Activated CD8-positive, alpha-beta memory T cell treated with anti-CD3 and anti-CD28 coated beads for 48 hours (primary cell): ENCODE data around the gene PRUNE2.
"Not testable (repeated sequence)": the region's sequence is repeated elsewhere in the genome, so short reads cannot be mapped to it uniquely, and the experiment has no call there.

ENCODE experiments used
- DNase-seq, 3 experiments: peaks; one replicate each; pipeline ENCODE4 v3.0.0-alpha.2; 2020; ENCODE audit warnings: low read depth in 2 of 3, low spot score in 2 of 3

Gene PRUNE2

GRCh38 chr9:76605321-76605900 is 300.5 kb downstream of the PRUNE2 start:
- no peak for DNase-seq

DNA sequence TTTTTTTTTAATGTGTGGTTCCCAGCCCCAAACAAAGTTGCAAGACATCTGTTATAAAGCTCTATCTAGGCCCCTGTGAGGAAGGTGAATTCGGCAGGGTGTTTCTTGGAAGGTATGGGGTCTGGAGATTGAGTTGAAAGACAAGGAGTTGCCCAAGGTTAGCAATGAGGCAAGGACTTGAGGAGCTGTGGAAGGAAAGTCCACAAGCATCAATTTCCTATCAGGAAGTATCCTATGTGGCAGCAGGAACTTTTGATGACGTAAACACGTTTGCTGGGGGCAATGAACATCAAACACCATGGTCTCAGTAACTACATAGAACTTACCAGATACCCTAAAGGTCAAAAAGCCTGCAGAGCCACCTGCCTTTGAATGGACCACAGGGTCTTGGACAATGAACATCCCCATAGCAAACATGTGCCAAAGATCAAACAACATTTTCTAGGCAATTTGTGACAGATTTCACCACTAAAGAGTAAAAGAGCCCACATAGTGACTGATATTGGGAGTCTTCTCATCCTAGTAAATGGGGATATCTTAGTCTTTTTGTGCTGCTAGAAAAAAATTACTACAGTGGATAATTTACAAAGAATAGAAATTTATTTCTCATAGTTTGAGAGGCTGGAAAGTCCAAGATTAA is 301.9 kb downstream of the PRUNE2 start:
- no peak for DNase-seq

- no peak for DNase-seq
Observed at GRCh38 chr9:76603448-76603895, 302.4 kb downstream of the PRUNE2 start.

GRCh38 chr9:76602199-76602598 is 303.7 kb downstream of the PRUNE2 start:
- DNase-seq, result no peak

GRCh38 chr9:76600007-76600615 is 305.8 kb downstream of the PRUNE2 start:
- DNase-seq, result no peak

DNA sequence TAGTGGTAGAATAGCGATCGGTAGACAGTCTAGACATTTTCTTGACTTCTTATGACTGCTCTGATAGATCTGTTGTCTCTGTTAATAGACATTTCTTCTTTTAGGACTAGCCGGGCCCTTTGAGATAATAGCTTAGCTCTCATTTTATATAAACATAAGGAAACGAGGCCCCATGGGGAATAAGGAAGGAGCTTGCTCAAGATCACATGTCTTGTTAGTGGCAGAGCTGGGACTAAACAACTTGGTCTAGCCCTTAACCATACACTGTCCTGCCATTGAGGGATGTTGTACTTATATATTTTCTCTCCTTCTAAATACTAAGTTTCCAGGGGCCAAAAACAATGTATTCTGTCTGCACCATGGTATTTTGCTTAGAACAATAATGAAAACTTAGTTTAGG is 306.9 kb downstream of the PRUNE2 start:
- no peak for DNase-seq

- DNase-seq, result no peak
Observed at GRCh38 chr9:76595645-76596044, 310.3 kb downstream of the PRUNE2 start.

DNA sequence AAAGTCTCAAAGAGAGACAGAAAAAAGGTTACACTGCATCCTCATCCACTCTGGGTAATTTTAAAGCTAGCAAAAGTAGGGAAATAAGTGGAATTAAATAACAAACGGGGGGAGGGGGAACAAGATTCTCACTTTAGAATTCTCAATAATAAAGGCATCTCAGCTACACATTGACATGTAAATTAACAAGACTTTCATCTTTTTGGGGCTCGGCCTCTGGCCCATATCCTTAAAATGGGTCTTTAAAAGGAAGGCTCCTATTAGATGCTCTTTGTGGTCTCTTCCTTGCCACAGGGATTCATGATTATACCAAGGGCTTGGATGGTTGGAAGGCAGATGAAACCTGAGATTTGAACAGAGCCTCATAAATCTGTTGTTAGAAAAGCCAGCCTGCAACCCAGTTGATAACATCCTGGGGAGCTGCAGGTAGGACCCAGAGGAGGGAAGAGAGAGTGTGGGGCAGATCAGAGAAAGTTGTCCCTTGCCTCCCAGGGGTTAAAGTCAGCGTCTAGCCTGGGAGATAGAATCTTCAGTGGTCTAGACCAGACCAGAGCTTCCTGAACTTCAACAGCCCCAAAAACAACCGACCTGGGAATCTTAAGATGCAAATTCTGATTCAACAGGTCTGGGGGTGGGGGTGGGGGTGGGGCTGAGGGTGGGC is 311.0 kb downstream of the PRUNE2 start:
- no peak for DNase-seq

DNA sequence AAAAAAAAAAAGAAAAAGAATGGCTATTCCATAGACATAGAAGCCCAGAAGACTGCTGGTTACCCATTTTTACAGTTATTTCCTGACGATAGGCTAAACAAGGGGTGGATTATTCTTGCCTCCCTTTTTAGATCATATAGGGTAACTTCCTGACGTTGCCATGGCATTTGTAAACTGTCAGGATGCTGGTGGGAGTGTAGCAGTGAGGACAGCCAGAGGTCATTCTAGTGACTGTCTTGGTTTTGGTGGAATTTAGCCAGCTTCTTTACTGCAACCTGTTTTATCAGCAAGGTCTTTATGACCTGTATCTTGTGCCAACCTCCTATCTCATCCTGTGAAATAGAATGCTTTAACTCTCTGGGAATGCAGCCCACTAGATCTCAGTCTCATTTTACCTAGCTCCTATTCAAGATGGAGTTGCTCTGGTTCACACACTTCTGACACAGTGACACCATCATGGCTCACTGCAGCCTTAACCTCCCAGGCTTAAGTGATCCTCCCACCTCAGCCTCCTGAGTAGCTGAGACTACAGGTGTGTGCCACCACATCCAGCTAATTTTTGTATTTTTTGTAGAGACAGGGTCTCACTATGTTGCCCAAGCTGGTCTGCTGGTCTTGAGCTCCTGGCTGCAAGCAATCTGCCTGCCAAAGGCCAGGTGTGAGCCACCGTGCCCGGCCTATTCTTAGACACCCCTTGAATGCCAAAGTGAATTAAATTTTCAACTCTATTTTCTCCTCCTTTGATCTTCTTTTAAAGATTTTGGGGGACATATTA is 311.8 kb downstream of the PRUNE2 start:
- DNase-seq, result not testable (repeated sequence)

DNA sequence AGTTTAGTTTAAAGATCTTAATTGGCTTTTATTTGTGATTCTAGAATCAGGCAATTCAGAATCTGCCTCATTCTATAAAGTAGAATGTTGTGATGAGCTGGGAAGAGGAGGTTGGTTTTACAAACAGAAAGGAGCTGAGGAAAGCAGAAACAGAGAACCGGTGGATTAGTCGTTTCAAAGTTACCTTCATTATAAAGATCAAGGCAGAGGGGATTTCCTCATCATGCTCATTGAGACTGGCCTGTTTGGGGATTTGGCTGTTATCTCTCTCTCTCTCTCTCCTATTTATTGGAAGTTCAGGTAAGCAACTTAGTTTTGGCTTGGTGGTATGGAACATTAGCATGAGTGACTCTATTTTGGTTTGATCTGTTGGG is 313.0 kb downstream of the PRUNE2 start:
- DNase-seq, result no peak

DNA sequence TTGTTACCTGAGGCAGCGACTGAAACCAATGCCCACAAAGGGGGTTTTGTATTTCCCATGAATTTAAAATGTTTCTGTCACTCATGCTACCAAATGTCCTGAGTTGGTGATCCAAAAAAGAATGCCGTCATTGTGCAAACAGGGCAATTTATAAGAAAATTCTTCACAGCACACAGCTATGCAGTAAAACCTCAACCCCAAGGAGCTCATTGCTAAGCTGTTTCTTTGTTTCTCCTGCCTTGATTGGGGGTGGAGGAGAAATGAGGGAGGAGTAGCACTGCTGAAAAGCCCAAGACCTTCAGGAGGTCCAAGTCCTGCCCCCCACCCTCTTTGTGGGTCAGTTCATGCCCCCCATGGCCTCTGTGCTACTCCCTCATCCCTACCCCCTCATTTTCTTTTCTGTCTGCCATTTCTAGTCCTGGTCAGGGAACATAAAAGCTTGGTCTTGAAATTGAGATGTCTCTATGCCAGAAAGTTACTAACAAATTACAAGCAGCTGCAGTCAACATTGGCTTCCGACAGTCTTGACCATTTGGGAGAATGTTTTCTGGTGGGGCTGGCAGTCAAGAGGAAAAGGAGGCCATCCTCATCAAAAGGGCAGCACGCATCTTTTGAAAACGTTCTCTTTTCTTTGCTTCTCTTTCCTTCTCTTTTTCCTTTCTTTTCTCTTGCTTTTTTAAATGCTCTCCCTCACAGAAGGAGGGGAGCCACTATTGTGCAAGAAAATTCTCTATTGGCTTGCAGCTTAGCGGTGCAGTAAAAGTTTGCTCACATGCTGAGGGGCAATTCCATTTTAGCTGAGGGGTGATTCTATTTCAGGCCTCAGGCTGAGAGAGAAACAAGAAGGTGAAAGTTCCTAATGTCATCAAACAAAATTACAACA is 313.6 kb downstream of the PRUNE2 start:
- DNase-seq, result no peak

DNA sequence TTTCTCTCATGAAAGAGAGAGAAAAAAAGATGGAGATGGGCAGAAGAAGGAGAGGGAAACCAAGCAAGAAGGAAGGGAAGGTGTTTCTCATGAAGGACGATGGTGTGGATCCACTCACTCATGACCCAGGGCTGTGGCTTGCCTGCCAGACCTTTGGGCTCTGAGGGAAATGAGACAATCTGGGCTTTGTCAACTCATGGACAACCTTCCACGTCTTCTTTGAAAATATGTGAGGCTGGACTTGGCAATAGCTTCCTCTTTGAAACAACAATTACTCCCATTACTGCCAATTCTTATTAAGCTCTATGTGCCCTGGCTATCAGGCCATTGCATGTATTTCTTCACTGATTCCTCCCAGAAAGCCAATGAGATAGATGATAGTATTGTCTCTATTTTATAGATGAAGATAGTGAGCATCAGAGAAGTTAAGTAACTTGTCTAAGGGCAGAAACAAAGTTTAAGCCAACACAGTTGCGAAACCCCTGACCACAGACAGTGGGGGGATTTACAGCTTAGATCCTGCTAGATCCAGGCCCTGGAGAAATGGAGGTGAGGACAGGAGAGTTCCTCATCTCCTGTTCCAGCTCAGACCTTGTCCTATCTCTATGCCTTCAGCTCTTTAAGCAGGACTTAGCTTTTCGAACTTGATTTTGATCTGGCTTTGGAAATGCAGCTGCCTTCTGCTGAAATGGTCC is 314.5 kb downstream of the PRUNE2 start:
- DNase-seq, result no peak

DNA sequence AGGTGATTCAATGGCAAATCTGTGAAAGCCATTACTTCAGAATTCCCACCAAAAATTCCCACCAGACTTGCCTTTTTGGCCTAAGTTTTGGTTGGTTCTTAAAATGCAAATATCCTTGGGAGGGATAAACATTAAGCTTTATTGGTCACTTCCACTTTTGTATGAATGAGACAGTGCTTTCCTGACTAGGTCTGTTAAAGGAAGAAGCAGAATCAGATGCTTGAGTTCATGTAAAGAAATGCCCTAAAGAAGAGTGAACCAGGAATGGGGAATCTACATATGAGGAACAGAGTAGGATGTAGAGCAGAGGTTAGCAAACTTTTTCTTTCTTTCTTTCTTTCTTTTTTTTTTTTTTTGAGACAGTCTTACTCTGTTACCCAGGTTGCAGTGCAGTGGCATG is 317.6 kb downstream of the PRUNE2 start:
- DNase-seq, result no peak

GRCh38 chr9:76586390-76587314 is 319.3 kb downstream of the PRUNE2 start:
- no peak for DNase-seq

- DNase-seq, result no peak
Observed at GRCh38 chr9:76585487-76586389, 320.2 kb downstream of the PRUNE2 start.

DNA sequence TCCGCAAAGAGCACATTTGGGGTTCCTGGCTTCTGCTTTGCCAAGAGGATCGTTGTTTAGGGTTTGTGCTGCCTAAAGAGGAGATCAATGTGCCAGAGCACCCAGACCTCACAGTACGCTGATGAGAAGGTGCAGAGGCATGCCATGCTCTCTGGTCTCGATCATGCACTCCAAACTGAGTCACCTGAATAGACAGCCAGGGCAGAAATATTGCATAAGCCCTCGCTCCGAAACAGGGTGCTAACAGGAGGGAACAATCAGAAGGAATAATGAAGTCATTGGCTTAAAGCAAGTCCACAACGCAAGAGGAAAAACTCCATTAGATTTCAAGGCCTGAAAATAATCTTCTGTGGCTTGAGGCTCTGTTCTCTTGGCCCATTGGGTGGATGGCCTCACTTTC is 322.7 kb downstream of the PRUNE2 start:
- no peak for DNase-seq

DNA sequence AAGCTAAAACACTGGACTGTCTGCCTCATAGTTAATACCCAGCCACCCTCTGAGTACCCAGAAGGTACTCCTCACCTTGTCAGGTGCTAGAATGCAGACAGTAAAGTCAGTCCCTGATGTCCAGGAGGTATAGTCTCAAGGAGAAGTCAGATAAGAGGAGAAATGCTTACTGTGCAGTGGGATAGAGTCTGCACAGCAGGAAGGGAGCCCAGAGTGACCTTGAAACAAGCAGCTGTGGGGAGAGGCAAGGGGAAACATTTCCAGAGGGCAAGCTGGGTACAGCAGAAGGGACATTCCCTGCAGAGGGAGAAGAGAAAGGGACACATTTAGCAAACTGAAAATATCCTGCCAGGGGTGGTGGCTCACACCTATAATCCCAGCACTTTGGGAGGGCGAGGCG is 324.2 kb downstream of the PRUNE2 start:
- DNase-seq, result no peak

GRCh38 chr9:76580820-76581219 is 325.1 kb downstream of the PRUNE2 start:
- no peak for DNase-seq
